Stimulated activated CD4-positive, alpha-beta T cell treated with anti-CD3 and anti-CD28 coated beads, Interleukin-15, amount 100 ng/mL, for 24 hours (primary cell): ENCODE data around the gene KIRREL3.

Experiments used
- DNase-seq: peaks from one replicate; pipeline ENCODE4 v3.0.0-alpha.2; 2020

Gene KIRREL3

GRCh38 chr11:126592496-126593410 lies 407.8 kb downstream of the KIRREL3 start:
- no peak for DNase-seq

- no peak for DNase-seq
Observed at GRCh38 chr11:126591966-126592489, 408.5 kb downstream of the KIRREL3 start.

GRCh38 chr11:126589492-126589803 lies 411.1 kb downstream of the KIRREL3 start:
- DNase-seq: no peak

- DNase-seq: no peak
Observed at GRCh38 chr11:126588630-126589491, 411.7 kb downstream of the KIRREL3 start.

GRCh38 chr11:126587541-126587940 lies 413.0 kb downstream of the KIRREL3 start:
- no peak for DNase-seq

- no peak for DNase-seq
Observed at GRCh38 chr11:126585774-126586491, 414.6 kb downstream of the KIRREL3 start.

- no peak for DNase-seq
Observed at GRCh38 chr11:126585388-126585773, 415.2 kb downstream of the KIRREL3 start.

- no peak for DNase-seq
Observed at GRCh38 chr11:126583594-126584427, 416.8 kb downstream of the KIRREL3 start.

- no peak for DNase-seq
Observed at GRCh38 chr11:126583101-126583500, 417.5 kb downstream of the KIRREL3 start.

GRCh38 chr11:126581871-126582648 lies 418.5 kb downstream of the KIRREL3 start:
- no peak for DNase-seq

- no peak for DNase-seq
Observed at GRCh38 chr11:126578426-126578825, 422.1 kb downstream of the KIRREL3 start.

GRCh38 chr11:126578021-126578420 lies 422.5 kb downstream of the KIRREL3 start:
- no peak for DNase-seq

GRCh38 chr11:126575849-126576248 lies 424.7 kb downstream of the KIRREL3 start:
- DNase-seq: no peak

GRCh38 chr11:126573325-126573978 lies 427.1 kb downstream of the KIRREL3 start:
- no peak for DNase-seq

- DNase-seq: no peak
Observed at GRCh38 chr11:126570489-126570888, 430.1 kb downstream of the KIRREL3 start.

GRCh38 chr11:126567419-126567818 lies 433.2 kb downstream of the KIRREL3 start:
- no peak for DNase-seq

- DNase-seq: no peak
Observed at GRCh38 chr11:126564566-126564965, 436.0 kb downstream of the KIRREL3 start.

GRCh38 chr11:126561327-126561893 lies 439.2 kb downstream of the KIRREL3 start:
- peak; percentile 42 for DNase-seq

GRCh38 chr11:126560221-126560620 lies 440.3 kb downstream of the KIRREL3 start:
- DNase-seq: no peak
